NCI-H69 (cell line): ENCODE measurements around the gene PLA2G15.
"Not testable (repeated sequence)": the region's sequence is repeated elsewhere in the genome, so short reads cannot be mapped to it uniquely, and the experiment has no call there.

Experiments
- DNase-seq: peaks from one replicate; lab custom pipeline; 2025; lab: John Stamatoyannopoulos, UW

PLA2G15 gene

GRCh38 chr16:68279726-68280558 is 34.8 kb downstream of the PLA2G15 start:
- DNase-seq, result no peak

- DNase-seq, result no peak
Measured at GRCh38 chr16:68281368-68282063, 36.3 kb downstream of the PLA2G15 start.

GRCh38 chr16:68282064-68282452 is 36.9 kb downstream of the PLA2G15 start:
- DNase-seq, result no peak

- DNase-seq, result no peak
Measured at GRCh38 chr16:68283346-68283745, 38.2 kb downstream of the PLA2G15 start.

GRCh38 chr16:68283801-68284598 is 38.8 kb downstream of the PLA2G15 start:
- no peak for DNase-seq

GRCh38 chr16:68284847-68285246 is 39.7 kb downstream of the PLA2G15 start:
- no peak for DNase-seq

- no peak for DNase-seq
Measured at GRCh38 chr16:68285683-68286082, 40.5 kb downstream of the PLA2G15 start.

- DNase-seq, result no peak
Measured at GRCh38 chr16:68286153-68287074, 41.2 kb downstream of the PLA2G15 start.

GRCh38 chr16:68287276-68288251 is 42.4 kb downstream of the PLA2G15 start:
- no peak for DNase-seq

- no peak for DNase-seq
Measured at GRCh38 chr16:68288252-68288650, 43.1 kb downstream of the PLA2G15 start.

- DNase-seq, result not testable (repeated sequence)
Measured at GRCh38 chr16:68288796-68289195, 43.6 kb downstream of the PLA2G15 start.

GRCh38 chr16:68289202-68289601 is 44.0 kb downstream of the PLA2G15 start:
- no peak for DNase-seq

- DNase-seq, result no peak
Measured at GRCh38 chr16:68289621-68290329, 44.6 kb downstream of the PLA2G15 start.

GRCh38 chr16:68290450-68290849 is 45.3 kb downstream of the PLA2G15 start:
- DNase-seq, result no peak

GRCh38 chr16:68291227-68291626 is 46.1 kb downstream of the PLA2G15 start:
- no peak for DNase-seq

- DNase-seq, result no peak
Measured at GRCh38 chr16:68292425-68292824, 47.3 kb downstream of the PLA2G15 start.

- DNase-seq, result no peak
Measured at GRCh38 chr16:68296291-68296690, 51.1 kb downstream of the PLA2G15 start.

GRCh38 chr16:68296693-68297092 is 51.5 kb downstream of the PLA2G15 start:
- DNase-seq, result no peak

- DNase-seq, result peak; percentile 8
Measured at GRCh38 chr16:68297908-68298307, 52.7 kb downstream of the PLA2G15 start.

- no peak for DNase-seq
Measured at GRCh38 chr16:68298312-68298711, 53.1 kb downstream of the PLA2G15 start.
